Measurements from ENCODE around the gene MYEOV. TPM values are rescaled to one million over a fixed set of nuclear protein-coding genes. Genes with fewer than 3 reads are reported as not detected.

The MYEOV gene
- total and polyA plus RNA-seq, 10 of the 15 experiments (the other 5 are each of a cell fraction or from before 2014, with no cell fraction given), result 0.05 to 0.40 (median 0.26) TPM; not detected in 3

- ATAC-seq, result no peak
Measured at GRCh38 chr11:69284081-69284511, 9.9 kb upstream of the MYEOV start.

More at GRCh38 chr11:69284081-69284511, 9.9 kb upstream of the MYEOV start:
- TF ChIP-seq RBBP5 (conservative IDR thresholded peaks at IDR 0.05) (no peak), MAX (IDR thresholded peaks at IDR 0.05; ENCODE audit: low read depth, low read length) (no peak), NKRF (conservative IDR thresholded peaks at IDR 0.05) (no peak)
- intact Hi-C loops (cut with micrococcal nuclease; ENCODE audit: unreplicated experiment), result no loop called here
- in situ Hi-C loops (cut with MboI), result no loop called here
- H3K4me3 ChIP-seq, result no peak overlapping the region
- FAIRE-seq, result no peak
- H3K4me2 ChIP-seq (ENCODE audit: control insufficient read depth, insufficient read depth), result no peak overlapping the region
- no peaks in the 10 kb centered on the region; the same call in 2 of the 3 replicates for H3K9me3 ChIP-seq (replicated peaks; ENCODE audit: control insufficient read depth, insufficient read depth, low read length)
- no TSS peak for BruUV-seq (replicated peaks)
- no peaks in the 10 kb centered on the region; a peak in 1 of 4 replicates for H3K27me3 ChIP-seq (replicated peaks in 1 of 2; ENCODE audit: control insufficient read depth in 2 of 2, insufficient read depth in 2 of 2, low read length in 1 of 2)
- H3K9ac ChIP-seq (ENCODE audit: control insufficient read depth, insufficient read depth, low read length), result no peak overlapping the region
- no peaks in the 10 kb centered on the region for H3K36me3 ChIP-seq (ENCODE audit: control insufficient read depth in 2 of 2, insufficient read depth in 2 of 2, low read length in 1 of 2)
- DNase-seq (ENCODE audit: low read depth, low spot score), result no peak
- WGBS (ENCODE audit: insufficient coverage, insufficient replicate concordance, low lambda C conversion rate, missing lambda C conversion rate), result 57% methylated on average over 9 of the region's 9 CpGs
- H3K4me1 ChIP-seq (ENCODE audit: control insufficient read depth, insufficient read depth, low read length), result no peaks in the 10 kb centered on the region
- H2AFZ ChIP-seq (ENCODE audit: control insufficient read depth, low read depth, low read length), result no peak overlapping the region
- no peaks in the 10 kb centered on the region for H3K79me2 ChIP-seq (ENCODE audit: control insufficient read depth, insufficient read depth, low read length)
- ChIA-PET POLR2A (no interaction called here), CTCF (no interaction called here), SMC1A (ENCODE audit: uncharacterized antibody, unreplicated experiment) (interaction anchor here (1.1 to 1.6 kb wide), 3 partner anchors 13 to 153 kb away, joined by 3 read pairs; no protein-coding TSS in a partner anchor), RAD21 (ENCODE audit: unreplicated experiment) (no interaction called here)
- H4K20me1 ChIP-seq (ENCODE audit: control insufficient read depth, insufficient read depth), result no peaks in the 10 kb centered on the region
- H3K27ac ChIP-seq (ENCODE audit: control insufficient read depth, insufficient read depth), result no peak overlapping the region
